ENCODE results near the gene TMEM131. TPM values are rescaled to one million over a fixed set of nuclear protein-coding genes. Genes with fewer than 3 reads are reported as not detected.
A peak's percentile ranks its signal among the peaks of the same experiment; 100 is the strongest.

TMEM131 gene
- total RNA-seq, 2 experiments from 2014 or later = 41.1 to 44.6 TPM

GRCh38 chr2:97747716-97748115 is 248.0 kb downstream of the TMEM131 start:
- ATAC-seq (ENCODE audit: low read depth) = no peak
- H3K27me3 Mint-ChIP-seq = no peaks in the 10 kb centered on the region
- no peak for DNase-seq
- H3K36me3 Mint-ChIP-seq = peaks cover 8% of the 10 kb centered on the region
- peaks cover 39% of the 10 kb centered on the region for H3K4me1 Mint-ChIP-seq
- H3K4me3 Mint-ChIP-seq = no peak overlapping the region
- no peak overlapping the region for H3K27ac Mint-ChIP-seq
- no peaks in the 10 kb centered on the region for H3K9me3 Mint-ChIP-seq
- POLR2A ChIA-PET = interaction anchor here (0.6 to 1.2 kb wide), 3 partner anchors 29 to 50 kb away, joined by 3 to 5 read pairs (median 4); no protein-coding TSS in a partner anchor

GRCh38 chr2:97747285-97747684 is 248.5 kb downstream of the TMEM131 start:
- POLR2A ChIA-PET = interaction anchor here (0.6 to 1.2 kb wide), 2 partner anchors 28 to 49 kb away, joined by 3 to 5 read pairs; no protein-coding TSS in a partner anchor
- H3K4me3 Mint-ChIP-seq = peak overlapping the region; percentile 11
- H3K27ac Mint-ChIP-seq = peak overlapping the region; percentile 67
- no peaks in the 10 kb centered on the region for H3K27me3 Mint-ChIP-seq
- ATAC-seq (ENCODE audit: low read depth) (peak; percentile 8), DNase-seq (no peak)
- H3K9me3 Mint-ChIP-seq = no peaks in the 10 kb centered on the region
- H3K4me1 Mint-ChIP-seq = peaks cover 42% of the 10 kb centered on the region
- H3K36me3 Mint-ChIP-seq = peaks cover 8% of the 10 kb centered on the region

- peaks cover 11% of the 10 kb centered on the region for H3K36me3 Mint-ChIP-seq
- DNase-seq = no peak
- POLR2A ChIA-PET = interaction anchor here (1.0 to 1.4 kb wide), 3 partner anchors 27 to 35 kb away, joined by 5 read pairs; partner anchors contain the start of gene ZAP70
These were observed 250.1 kb downstream of the TMEM131 start for GRCh38 chr2:97745474-97746174.

DNA sequence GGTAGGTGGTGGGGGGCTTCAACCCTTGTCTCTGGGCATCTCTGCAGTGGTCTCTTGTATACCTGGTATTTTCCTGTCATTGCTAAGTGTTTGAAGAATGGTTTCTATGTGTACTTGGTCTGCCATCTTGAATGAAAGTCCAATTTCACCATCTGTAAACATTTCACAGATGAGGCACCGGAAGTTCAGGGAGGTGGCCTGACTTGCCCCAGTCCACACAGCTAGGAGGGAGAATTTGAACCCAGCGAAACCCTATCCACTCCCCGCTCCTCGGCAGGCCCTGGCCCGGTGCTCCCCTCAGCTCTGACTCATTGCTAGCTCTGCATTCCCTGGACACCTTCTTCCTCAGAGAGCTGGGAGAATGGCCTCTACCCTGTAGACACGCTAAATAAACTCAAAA is 251.8 kb downstream of the TMEM131 start:
- no peak overlapping the region for H3K4me3 Mint-ChIP-seq

More at GRCh38 chr2:97745474-97746174, 250.1 kb downstream of the TMEM131 start:
- Mint-ChIP-seq H3K27me3 (no peaks in the 10 kb centered on the region), H3K27ac (peak overlapping the region; percentile 15), H3K4me1 (peaks cover 54% of the 10 kb centered on the region), H3K4me3 (peak overlapping the region; percentile 31), H3K9me3 (no peaks in the 10 kb centered on the region)
- peak; percentile 69 for ATAC-seq (ENCODE audit: low read depth)

GRCh38 chr2:97742381-97742847 is 253.3 kb downstream of the TMEM131 start:
- Mint-ChIP-seq H3K4me1 (peaks cover 60% of the 10 kb centered on the region), H3K27me3 (no peaks in the 10 kb centered on the region), H3K4me3 (peak overlapping the region; percentile 55), H3K36me3 (peaks cover 24% of the 10 kb centered on the region), H3K9me3 (no peaks in the 10 kb centered on the region), H3K27ac (peak overlapping the region; percentile 79)
- POLR2A ChIA-PET = interaction anchor here (0.6 to 6.5 kb wide), 7 partner anchors 12 to 97 kb away, joined by 3 to 60 read pairs (median 5); partner anchors contain the start of genes COX5B and ZAP70
- peak; percentile 42 for ATAC-seq (ENCODE audit: low read depth)
- no peak for DNase-seq

More for the DNA sequence above, 251.8 kb downstream of the TMEM131 start:
- Mint-ChIP-seq H3K36me3 (peaks cover 15% of the 10 kb centered on the region), H3K9me3 (no peaks in the 10 kb centered on the region), H3K4me1 (peaks cover 57% of the 10 kb centered on the region), H3K27ac (peak overlapping the region; percentile 4), H3K27me3 (no peaks in the 10 kb centered on the region)
- POLR2A ChIA-PET = interaction anchor here (0.5 to 6.5 kb wide), 5 partner anchors 13 to 36 kb away, joined by 3 to 60 read pairs (median 3); partner anchors contain the start of gene ZAP70
- DNase-seq (no peak), ATAC-seq (ENCODE audit: low read depth) (no peak)

- ATAC-seq (ENCODE audit: low read depth) = no peak
- Mint-ChIP-seq H3K4me1 (peaks cover 57% of the 10 kb centered on the region), H3K9me3 (no peaks in the 10 kb centered on the region), H3K27ac (peak overlapping the region; percentile 66), H3K36me3 (peaks cover 26% of the 10 kb centered on the region), H3K27me3 (no peaks in the 10 kb centered on the region), H3K4me3 (peak overlapping the region; percentile 37)
- POLR2A ChIA-PET = interaction anchor here (1.0 to 6.5 kb wide), 5 partner anchors 11 to 96 kb away, joined by 3 to 60 read pairs (median 12); partner anchors contain the start of genes COX5B and ZAP70
- no peak for DNase-seq
These were observed 254.1 kb downstream of the TMEM131 start for GRCh38 chr2:97741686-97742085.

DNA sequence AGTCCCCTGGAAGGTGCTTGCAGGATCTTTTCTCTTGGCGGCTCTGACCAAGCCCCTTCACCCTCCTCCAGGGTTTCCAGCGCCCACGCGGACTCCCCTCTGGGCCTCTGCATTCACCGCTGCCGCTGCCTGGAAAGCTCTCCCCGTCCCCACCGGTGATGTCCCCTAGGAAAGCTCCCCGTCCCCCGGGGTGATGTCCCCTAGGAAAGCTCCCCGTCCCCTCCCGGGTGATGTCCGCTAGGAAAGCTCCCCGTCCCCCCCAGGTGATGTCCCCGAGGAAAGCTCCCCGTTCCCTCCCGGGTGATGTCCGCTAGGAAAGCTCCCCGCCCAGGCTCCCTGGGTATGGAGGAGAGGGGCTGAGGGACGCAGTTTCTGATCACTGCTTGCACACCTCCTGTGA is 254.5 kb downstream of the TMEM131 start:
- Mint-ChIP-seq H3K9me3 (no peaks in the 10 kb centered on the region), H3K4me1 (peaks cover 55% of the 10 kb centered on the region), H3K27me3 (no peaks in the 10 kb centered on the region), H3K36me3 (peaks cover 29% of the 10 kb centered on the region), H3K4me3 (no peak overlapping the region), H3K27ac (peak overlapping the region; percentile 66)
- no peak for ATAC-seq (ENCODE audit: low read depth)
- no peak for DNase-seq
- POLR2A ChIA-PET = interaction anchor here (0.7 to 6.5 kb wide), 6 partner anchors 11 to 152 kb away, joined by 3 to 60 read pairs (median 8); partner anchors contain the start of genes ANKRD36B, COX5B and ZAP70

DNA sequence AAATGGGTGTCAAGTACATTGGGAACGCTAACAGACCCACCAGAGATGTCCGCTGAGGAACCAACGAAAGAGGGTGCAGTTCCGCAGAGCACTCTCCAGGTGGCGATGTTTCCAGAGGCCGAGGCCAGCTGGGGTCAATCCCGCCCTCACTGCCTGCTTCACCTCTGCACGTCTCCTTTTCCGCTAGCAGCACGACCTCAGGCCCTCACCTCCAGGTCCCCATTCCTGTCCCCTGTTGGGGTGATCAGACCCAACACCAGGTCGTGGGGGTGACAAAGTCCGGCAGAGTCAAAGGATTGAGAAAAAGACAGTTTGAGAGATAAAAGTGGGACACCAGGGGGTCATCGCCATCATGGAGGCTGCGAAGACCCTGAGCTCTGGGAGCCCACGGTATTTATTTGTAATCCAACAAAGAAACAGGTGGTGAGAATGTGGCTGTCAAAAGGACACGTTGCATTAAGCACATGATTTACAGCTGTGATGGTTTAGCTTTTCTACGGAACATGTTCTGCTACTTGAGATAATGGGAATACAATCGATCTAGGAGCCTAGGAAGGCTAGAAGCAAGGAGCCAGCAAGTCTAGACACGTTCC is 255.1 kb downstream of the TMEM131 start:
- Mint-ChIP-seq H3K4me3 (no peak overlapping the region), H3K36me3 (peaks cover 29% of the 10 kb centered on the region), H3K27ac (peak overlapping the region; percentile 47), H3K9me3 (no peaks in the 10 kb centered on the region), H3K27me3 (no peaks in the 10 kb centered on the region), H3K4me1 (peaks cover 53% of the 10 kb centered on the region)
- POLR2A ChIA-PET = interaction anchor here (0.7 to 6.5 kb wide), 6 partner anchors 10 to 151 kb away, joined by 3 to 60 read pairs (median 8); partner anchors contain the start of genes ANKRD36B, COX5B and ZAP70
- peak; percentile 52 for DNase-seq
- ATAC-seq (ENCODE audit: low read depth) = no peak

DNA sequence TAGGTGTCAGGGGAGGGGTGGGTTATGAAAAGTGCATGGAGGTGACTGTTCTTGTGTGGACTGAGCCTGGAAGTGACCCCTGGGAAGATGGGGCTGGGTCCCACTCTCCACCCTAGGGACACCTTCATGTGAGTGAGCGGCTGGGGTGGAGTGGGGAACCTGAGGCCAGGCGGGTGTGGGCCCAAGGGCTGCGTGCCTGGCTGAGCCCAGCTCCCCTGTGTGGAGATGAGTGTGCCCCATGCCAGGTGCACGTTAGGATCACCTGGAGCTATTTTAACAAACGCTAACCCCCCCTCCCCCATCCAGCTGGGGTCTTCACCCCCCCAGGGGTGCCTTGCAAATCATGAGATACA is 255.9 kb downstream of the TMEM131 start:
- no peak for DNase-seq
- H3K4me1 Mint-ChIP-seq = peaks cover 48% of the 10 kb centered on the region
- no peak overlapping the region for H3K27ac Mint-ChIP-seq
- H3K36me3 Mint-ChIP-seq = peaks cover 29% of the 10 kb centered on the region
- H3K4me3 Mint-ChIP-seq = no peak overlapping the region
- POLR2A ChIA-PET = interaction anchor here (1.6 to 6.5 kb wide), 4 partner anchors 13 to 94 kb away, joined by 3 to 60 read pairs (median 30); partner anchors contain the start of genes COX5B and ZAP70
- H3K27me3 Mint-ChIP-seq = no peaks in the 10 kb centered on the region
- no peaks in the 10 kb centered on the region for H3K9me3 Mint-ChIP-seq
- ATAC-seq (ENCODE audit: low read depth) = no peak

DNA sequence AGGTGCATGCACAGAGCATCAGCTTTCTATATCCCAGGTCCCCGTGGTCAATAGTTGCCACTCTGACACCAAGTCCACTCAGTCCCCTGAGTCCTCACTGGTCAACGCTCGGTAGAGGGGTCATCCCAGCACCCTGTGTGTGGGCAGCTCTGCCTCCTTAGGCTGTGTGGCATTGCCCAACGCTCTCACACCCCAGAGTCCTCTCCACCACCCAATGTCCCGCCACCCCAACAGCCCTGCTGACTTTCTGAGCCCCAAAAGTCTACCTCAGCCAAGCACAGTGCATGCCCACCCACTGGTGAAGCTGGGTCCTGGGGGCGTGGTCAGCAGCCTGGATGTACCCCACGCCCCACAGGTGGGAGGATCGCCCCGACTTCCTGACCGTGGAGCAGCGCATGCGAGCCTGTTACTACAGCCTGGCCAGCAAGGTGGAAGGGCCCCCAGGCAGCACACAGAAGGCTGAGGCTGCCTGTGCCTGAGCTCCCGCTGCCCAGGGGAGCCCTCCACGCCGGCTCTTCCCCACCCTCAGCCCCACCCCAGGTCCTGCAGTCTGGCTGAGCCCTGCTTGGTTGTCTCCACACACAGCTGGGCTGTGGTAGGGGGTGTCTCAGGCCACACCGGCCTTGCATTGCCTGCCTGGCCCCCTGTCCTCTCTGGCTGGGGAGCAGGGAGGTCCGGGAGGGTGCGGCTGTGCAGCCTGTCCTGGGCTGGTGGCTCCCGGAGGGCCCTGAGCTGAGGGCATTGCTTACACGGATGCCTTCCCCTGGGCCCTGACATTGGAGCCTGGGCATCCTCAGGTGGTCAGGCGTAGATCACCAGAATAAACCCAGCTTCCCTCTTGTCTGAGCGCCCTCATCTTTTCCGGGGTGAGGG is 256.5 kb downstream of the TMEM131 start:
- Mint-ChIP-seq H3K4me1 (peaks cover 43% of the 10 kb centered on the region), H3K27ac (no peak overlapping the region), H3K36me3 (peaks cover 29% of the 10 kb centered on the region), H3K27me3 (no peaks in the 10 kb centered on the region), H3K9me3 (no peaks in the 10 kb centered on the region), H3K4me3 (no peak overlapping the region)
- DNase-seq (no peak), ATAC-seq (ENCODE audit: low read depth) (no peak)
- POLR2A ChIA-PET = interaction anchor here (1.6 to 6.5 kb wide), 4 partner anchors 12 to 94 kb away, joined by 3 to 60 read pairs (median 30); partner anchors contain the start of genes COX5B and ZAP70

- Mint-ChIP-seq H3K4me3 (no peak overlapping the region), H3K27me3 (no peaks in the 10 kb centered on the region), H3K4me1 (peaks cover 36% of the 10 kb centered on the region), H3K9me3 (no peaks in the 10 kb centered on the region), H3K36me3 (peaks cover 24% of the 10 kb centered on the region), H3K27ac (peak overlapping the region; percentile 56)
- POLR2A ChIA-PET = interaction anchor here (6.5 kb wide), 1 partner anchor 24 kb away, joined by 60 read pairs; the partner anchor contains the start of gene ZAP70
- ATAC-seq (ENCODE audit: low read depth) (no peak), DNase-seq (no peak)
These were observed 257.3 kb downstream of the TMEM131 start for GRCh38 chr2:97738179-97739019.

Measured in activated naive CD8-positive, alpha-beta T cell treated with anti-CD3 and anti-CD28 coated beads, Interleukin-2, amount 10 ng/mL, durations not matched to agents 7 days and 5 days (primary cell).